H1 (cell line): ENCODE results near the gene CASK. TPM values are rescaled to one million over a fixed set of nuclear protein-coding genes. Genes with fewer than 3 reads are reported as not detected.

ENCODE experiments used
- CTCF ChIA-PET: fragments of 300-600 bp; sonication (Branson Sonifier 250); formaldehyde crosslinking; loops from one replicate; lab custom pipeline; 2021; ENCODE audit not compliant: partially characterized antibody; lab: Charles Lee
- POLR2A ChIA-PET: fragments of 300-600 bp; sonication (Branson Sonifier 250); formaldehyde crosslinking; loops from one replicate; lab custom pipeline; 2021; ENCODE audit warnings: inconsistent platforms; ENCODE audit not compliant: partially characterized antibody; lab: Charles Lee
- DNase-seq, 2 experiments: peaks; one replicate each; pipeline versions ENCODE4 v3.0.0 to v3.0.0-alpha.2; 2010 to 2022; ENCODE audit warnings: low spot score in 2 of 2, low read depth in 1 of 2, mixed read lengths in 1 of 2
- FAIRE-seq: peaks from 2 replicates; lab custom pipeline; 2011; peaks lifted over from hg19 to GRCh38; lab: Jason Lieb, UNC
- H2AFZ ChIP-seq: 2 replicates; pipeline ENCODE4 v1.8.1; 2012; ENCODE audit warnings: low read length, inconsistent platforms
- H2AK5ac ChIP-seq: 2 replicates; pipeline ENCODE4 v1.6.1; 2013; ENCODE audit warnings: low read depth, low read length
- H2BK120ac ChIP-seq: replicated peaks from 2 replicates; pipeline ENCODE3; 2013; ENCODE audit warnings: low read depth, low read length, inconsistent platforms
- H2BK12ac ChIP-seq: 2 replicates; pipeline ENCODE4 v1.6.1; 2013; ENCODE audit warnings: low read depth, low read length
- H2BK15ac ChIP-seq: 2 replicates; pipeline ENCODE4 v1.6.1; 2013; ENCODE audit warnings: low read length
- H2BK20ac ChIP-seq: 2 replicates; pipeline ENCODE4 v1.6.1; 2013; ENCODE audit warnings: low read length
- H2BK5ac ChIP-seq: 2 replicates; pipeline ENCODE4 v1.6.1; 2013; ENCODE audit warnings: low read depth, low read length
- H3K14ac ChIP-seq: 2 replicates; pipeline ENCODE4 v1.6.1; 2013; ENCODE audit warnings: inconsistent platforms; ENCODE audit not compliant: insufficient read length
- H3K18ac ChIP-seq: 2 replicates; pipeline ENCODE4 v1.6.1; 2013; ENCODE audit warnings: low read length; ENCODE audit errors: extremely low read depth
- H3K23ac ChIP-seq: 2 replicates; pipeline ENCODE4 v1.6.1; 2013; ENCODE audit warnings: inconsistent platforms; ENCODE audit not compliant: insufficient read length
- H3K23me2 ChIP-seq: 2 replicates; pipeline ENCODE4 v1.6.1; 2013; ENCODE audit warnings: low read depth, low read length
- H3K27ac ChIP-seq: 2 replicates; pipeline ENCODE4 v1.6.1; 2011; ENCODE audit warnings: low read depth, low read length, inconsistent platforms
- H3K27me3 ChIP-seq, 4 experiments: replicated peaks in 1 of 4; 1 replicate in 1 of 4; 2 replicates in 3 of 4; pipeline versions ENCODE4 v1.6.1 to v1.8.1; 2011 to 2013; ENCODE audit warnings: low read length in 3 of 4, mild to moderate bottlenecking in 3 of 4, inconsistent platforms in 2 of 4, mixed read lengths in 2 of 4, moderate library complexity in 1 of 4; ENCODE audit not compliant: control insufficient read depth in 3 of 4, insufficient read depth in 3 of 4; ENCODE audit errors: extremely low read depth in 1 of 4
- H3K36me3 ChIP-seq, 4 experiments: 2 replicates each; pipeline versions ENCODE4 v1.6.1 to v1.8.1; 2011 to 2013; ENCODE audit warnings: mild to moderate bottlenecking in 4 of 4, low read length in 3 of 4, moderate library complexity in 2 of 4, control low read depth in 1 of 4, inconsistent platforms in 1 of 4; ENCODE audit not compliant: insufficient read depth in 4 of 4, control insufficient read depth in 2 of 4
- H3K4ac ChIP-seq: replicated peaks from 2 replicates; pipeline ENCODE3; 2013; ENCODE audit warnings: low read length, low read depth, mixed read lengths, inconsistent platforms; ENCODE audit not compliant: insufficient read length
- H3K4me1 ChIP-seq, 4 experiments: replicated peaks in 1 of 4; 1 replicate in 1 of 4; 2 replicates in 3 of 4; pipeline versions ENCODE4 v1.6.1 to v1.8.1; 2011 to 2013; ENCODE audit warnings: low read length in 3 of 4, inconsistent platforms in 2 of 4, mixed read lengths in 1 of 4; ENCODE audit not compliant: insufficient read depth in 4 of 4, control insufficient read depth in 3 of 4
- H3K4me2 ChIP-seq, 2 experiments: 2 replicates each; pipeline versions ENCODE4 v1.6.1 to v1.8.1; 2011 to 2013; ENCODE audit warnings: low read depth in 2 of 2, low read length in 2 of 2, control low read depth in 1 of 2, inconsistent platforms in 1 of 2, mild to moderate bottlenecking in 1 of 2; ENCODE audit not compliant: insufficient read depth in 1 of 2
- H3K4me3 ChIP-seq, 4 experiments: fragments of 200-600, 300-600 bp in 1 of 4; sonication (generic), shearing (Covaris generic), sonication (Bioruptor Twin) in 1 of 4; 2 replicates each; pipeline versions ENCODE4 v1.5.1 to v1.8.1; 2011 to 2016; ENCODE audit warnings: low read length in 4 of 4, low read depth in 3 of 4, control low read depth in 2 of 4, inconsistent platforms in 2 of 4, mild to moderate bottlenecking in 2 of 4, mixed read lengths in 1 of 4, moderate library complexity in 1 of 4; ENCODE audit not compliant: insufficient read depth in 2 of 4; ENCODE audit errors: extremely low read depth in 1 of 4
- H3K56ac ChIP-seq: replicated peaks from 2 replicates; pipeline ENCODE3; 2013; ENCODE audit warnings: low read depth, mild to moderate bottlenecking, mixed read lengths, low read length, inconsistent platforms; ENCODE audit not compliant: insufficient read length
- H3K79me1 ChIP-seq: 2 replicates; pipeline ENCODE4 v1.6.1; 2013; ENCODE audit warnings: low read depth, low read length, control low read depth
- H3K79me2 ChIP-seq, 2 experiments: 2 replicates each; pipeline versions ENCODE4 v1.6.1 to v1.8.1; 2012 to 2013; ENCODE audit warnings: low read length in 2 of 2, mild to moderate bottlenecking in 2 of 2, inconsistent platforms in 1 of 2; ENCODE audit not compliant: insufficient read depth in 2 of 2, control insufficient read depth in 1 of 2
- H3K9ac ChIP-seq, 4 experiments: replicated peaks in 1 of 4; 1 replicate in 1 of 4; 2 replicates in 3 of 4; pipeline versions ENCODE4 v1.6.1 to v1.8.1; 2011 to 2013; ENCODE audit warnings: low read depth in 3 of 4, low read length in 3 of 4, control low read depth in 2 of 4, mild to moderate bottlenecking in 2 of 4, moderate library complexity in 2 of 4, inconsistent platforms in 1 of 4; ENCODE audit errors: extremely low read depth in 1 of 4
- H3K9me3 ChIP-seq, 2 experiments: 2 replicates each; pipeline versions ENCODE4 v1.6.1 to v1.8.1; 2012 to 2013; ENCODE audit warnings: mild to moderate bottlenecking in 2 of 2, moderate library complexity in 2 of 2, control low read depth in 1 of 2, inconsistent platforms in 1 of 2, low read depth in 1 of 2, low read length in 1 of 2, mixed read lengths in 1 of 2; ENCODE audit not compliant: insufficient read depth in 2 of 2
- H4K20me1 ChIP-seq, 2 experiments: replicated peaks in 1 of 2; 2 replicates each; pipeline versions ENCODE3 to v1.8.1; 2011 to 2013; ENCODE audit warnings: inconsistent platforms in 2 of 2, low read length in 2 of 2, mild to moderate bottlenecking in 1 of 2; ENCODE audit not compliant: insufficient read depth in 2 of 2, control insufficient read depth in 1 of 2
- H4K5ac ChIP-seq: 2 replicates; pipeline ENCODE4 v1.6.1; 2013; ENCODE audit warnings: low read length, low read depth, mixed read lengths, inconsistent platforms; ENCODE audit not compliant: insufficient read length
- H4K8ac ChIP-seq: 2 replicates; pipeline ENCODE4 v1.8.0; 2013; ENCODE audit warnings: mild to moderate bottlenecking, moderate library complexity, low read length, inconsistent platforms; ENCODE audit not compliant: insufficient read depth; ENCODE audit errors: extremely low read depth
- H4K91ac ChIP-seq: replicated peaks from 2 replicates; pipeline ENCODE3; 2013; ENCODE audit warnings: low read length, mixed read lengths, inconsistent platforms; ENCODE audit not compliant: insufficient read length
- BACH1 ChIP-seq: IDR thresholded peaks from 2 replicates; pipeline ENCODE4 v1.6.1; 2012; ENCODE audit warnings: low read length, improper control_type of control experiment
- CBX5 ChIP-seq: fragments of 300-800, 300-1000 bp; sonication (generic); IDR thresholded peaks from 2 replicates; pipeline ENCODE4 v1.7.1; 2016; ENCODE audit warnings: antibody characterized with exemption, low read length, low read depth
- CHD1 ChIP-seq: IDR thresholded peaks from 2 replicates; pipeline ENCODE4 v1.6.1; 2012; ENCODE audit warnings: low read depth, low read length, improper control_type of control experiment
- E2F6 ChIP-seq: IDR thresholded peaks from 2 replicates; pipeline ENCODE4 v1.6.1; 2012; ENCODE audit warnings: inconsistent platforms
- GABPA ChIP-seq: IDR thresholded peaks from 2 replicates; pipeline ENCODE4 v1.6.1; 2011; ENCODE audit warnings: mild to moderate bottlenecking, low read length, moderate library complexity, borderline replicate concordance; ENCODE audit not compliant: insufficient read depth
- JUN ChIP-seq: IDR thresholded peaks from 2 replicates; pipeline ENCODE4 v1.6.1; 2011; ENCODE audit warnings: low read depth, mild to moderate bottlenecking, improper control_type of control experiment, low read length
- JUND ChIP-seq: IDR thresholded peaks from 2 replicates; pipeline ENCODE4 v1.6.1; 2011; ENCODE audit warnings: mild to moderate bottlenecking, improper control_type of control experiment, low read length
- KDM5A ChIP-seq: fragments of 200-600 bp; IDR thresholded peaks from 2 replicates; pipeline ENCODE4 v1.7.1; 2012; ENCODE audit warnings: mild to moderate bottlenecking, low read length, inconsistent platforms, mixed read lengths
- NANOG ChIP-seq: IDR thresholded peaks from 2 replicates; pipeline ENCODE4 v1.6.1; 2011; ENCODE audit warnings: low read length, low read depth, mild to moderate bottlenecking, inconsistent platforms; ENCODE audit not compliant: insufficient read depth, poor library complexity, severe bottlenecking
- NRF1 ChIP-seq: IDR thresholded peaks from 2 replicates; pipeline ENCODE4 v1.6.1; 2011; ENCODE audit warnings: mild to moderate bottlenecking, low read depth, low read length, improper control_type of control experiment
- PHF8 ChIP-seq: fragments of 200-600 bp; sonication (generic); conservative IDR thresholded peaks from 2 replicates; pipeline ENCODE4 v1.7.1; 2012; ENCODE audit warnings: low read depth, mild to moderate bottlenecking, inconsistent platforms, low read length, moderate library complexity
- RFX5 ChIP-seq: IDR thresholded peaks from 2 replicates; pipeline ENCODE4 v1.6.1; 2011; ENCODE audit warnings: low read depth, low read length, improper control_type of control experiment, borderline replicate concordance
- TAF1 ChIP-seq: IDR thresholded peaks from 2 replicates; pipeline ENCODE4 v1.6.1; 2011; ENCODE audit warnings: mild to moderate bottlenecking, low read depth, low read length
- TAF7 ChIP-seq: optimal IDR thresholded peaks from 2 replicates; pipeline ENCODE3; 2011; ENCODE audit warnings: low read depth, mild to moderate bottlenecking, inconsistent platforms, low read length, moderate library complexity, borderline replicate concordance
- WGBS, 2 experiments: shearing (Covaris generic) in 1 of 2; methylation state at CpG; one replicate each; pipeline versions ENCODE4 v1.1.6 to v1.1.7; 2013 to 2015; ENCODE audit warnings: low lambda C conversion rate in 2 of 2, mixed read lengths in 2 of 2, inconsistent platforms in 1 of 2, low coverage in 1 of 2, missing lambda C conversion rate in 1 of 2; ENCODE audit not compliant: insufficient replicate concordance in 2 of 2, insufficient coverage in 1 of 2, insufficient read length in 1 of 2; ENCODE audit errors: extremely low coverage in 1 of 2, missing lambda C conversion rate in 1 of 2; 5-methylcytosine and 5-hydroxymethylcytosine counted together
- polyA plus RNA-seq, 7 experiments: library from polyadenylated mRNA; depleted of rRNA in 3 of 7; stranded (reverse) in 5 of 7; unstranded in 2 of 7; fragments of >200 nt in 5 of 7; fragments of 200-250 nt in 2 of 7; gene quantifications; 1 replicate in 5 of 7; 2 replicates in 1 of 7; 4 replicates in 1 of 7; pipeline versions ENCODE4 v1.2.1 to v1.2.3, GENCODE V29; 2011 to 2013; ENCODE audit warnings: missing spikeins in 2 of 7, mixed read lengths in 2 of 7
- total RNA-seq: library from RNA; stranded (reverse); fragmentation: NEBNext Ultra II Directional; extraction: Animal tissue kit (Norgen Biotek cat#: 25700); gene quantifications from 2 replicates; pipeline ENCODE4 v1.2.1, GENCODE V29; 2021

Gene CASK
- total and polyA plus RNA-seq, 2 of the 8 experiments (the other 6 are each of a cell fraction or from before 2014, with no cell fraction given): 21.6 to 55.1 TPM

GRCh38 chrX:41946235-41946634 is 22.9 kb upstream of the CASK start:
- Histone ChIP-seq H3K18ac (no peak overlapping the region; the same call in 1 of the 2 replicates), H3K79me1 (no peaks in the 10 kb centered on the region), H2BK12ac (no peak overlapping the region), H3K9ac (no peak overlapping the region), H2BK5ac (no peak overlapping the region), H3K23ac (no peak overlapping the region), H3K23me2 (no peaks in the 10 kb centered on the region), H3K4me3 (no peak overlapping the region), H2AFZ (peak overlapping the region; percentile 97), H3K79me2 (no peaks in the 10 kb centered on the region), H3K36me3 (no peaks in the 10 kb centered on the region), H4K20me1 (no peaks in the 10 kb centered on the region), H4K5ac (no peak overlapping the region), H2BK20ac (no peak overlapping the region), H2BK120ac (no peak overlapping the region), H3K56ac (no peak overlapping the region), H3K14ac (no peak overlapping the region), H3K27ac (no peak overlapping the region), H3K4me2 (no peak overlapping the region), H2BK15ac (no peak overlapping the region), H3K9me3 (no peaks in the 10 kb centered on the region), H3K4ac (no peak overlapping the region), H4K8ac (no peak overlapping the region), H3K4me1 (peaks cover 0 to 10% (median 0%) of the 10 kb centered on the region in 4 experiments; a peak in 3 of 7 replicates), H2AK5ac (no peak overlapping the region), H4K91ac (no peak overlapping the region), H3K27me3 (no peaks in the 10 kb centered on the region)
- POLR2A ChIA-PET: no interaction called here
- FAIRE-seq (no peak), DNase-seq (no peak)
- CTCF ChIA-PET: no interaction called here
- 28% methylated on average over 3 of the region's 3 CpGs; no CpG with 5 or more reads in 1 of the 2 experiments for WGBS, 2 experiments
- TF ChIP-seq NRF1 (no peak), GABPA (no peak), BACH1 (no peak), NANOG (no peak), TAF7 (no peak), JUND (no peak), RFX5 (no peak), PHF8 (no peak), CHD1 (no peak), TAF1 (no peak), KDM5A (no peak), CBX5 (no peak), E2F6 (no peak), JUN (no peak)
